Natural killer cell (primary cell): ENCODE measurements around the gene GOLGA8J. TPM values are rescaled to one million over a fixed set of nuclear protein-coding genes. Genes with fewer than 3 reads are reported as not detected.
"Not testable (repeated sequence)": the region's sequence is repeated elsewhere in the genome, so short reads cannot be mapped to it uniquely, and the experiment has no call there.

Experiments
- ATAC-seq, 3 donors: fragments of 150-1000 bp in 2 of 3; fragments of 200-7000 bp in 1 of 3; cut with Tn5 transposase; 1 replicate in 1 of 3; 2 replicates in 2 of 3; pipeline ENCODE4 v1.10.0; 2021; ENCODE audit warnings: mild to moderate bottlenecking in 2 of 3, moderate library complexity in 2 of 3
- DNase-seq, 2 donors: peaks; one replicate each; pipeline versions ENCODE4 v3.0.0 to v3.0.0-alpha.2; 2013 to 2021; ENCODE audit warnings: mixed read lengths in 1 of 2
- H3K27ac ChIP-seq: one replicate; pipeline ENCODE4 v1.5.1; 2013; ENCODE audit warnings: mild to moderate bottlenecking, low read length
- H3K27me3 ChIP-seq: one replicate; pipeline ENCODE4 v1.6.1; 2013; ENCODE audit warnings: low read length; ENCODE audit not compliant: control insufficient read depth, insufficient read depth
- H3K36me3 ChIP-seq: one replicate; pipeline ENCODE4 v1.6.1; 2013; ENCODE audit warnings: low read length; ENCODE audit not compliant: control insufficient read depth, insufficient read depth
- H3K4me1 ChIP-seq: one replicate; pipeline ENCODE4 v1.6.1; 2013; ENCODE audit warnings: low read length; ENCODE audit not compliant: control insufficient read depth, insufficient read depth
- H3K4me3 ChIP-seq: one replicate; pipeline ENCODE4 v1.5.1; 2013; ENCODE audit warnings: low read length
- H3K9me3 ChIP-seq: one replicate; pipeline ENCODE4 v1.6.1; 2013; ENCODE audit warnings: low read length; ENCODE audit not compliant: control insufficient read depth, insufficient read depth
- H3K27ac Mint-ChIP-seq, 2 donors: one replicate each; pipeline ENCODE4 v1.8.0; 2022; ENCODE audit warnings: mild to moderate bottlenecking in 2 of 2, mixed read lengths in 2 of 2, moderate library complexity in 1 of 2
- H3K27me3 Mint-ChIP-seq, 2 donors: one replicate each; pipeline ENCODE4 v1.8.0; 2022; ENCODE audit warnings: low read depth in 2 of 2, mixed read lengths in 2 of 2
- H3K36me3 Mint-ChIP-seq: one replicate; pipeline ENCODE4 v1.8.0; 2022; ENCODE audit warnings: mixed read lengths
- H3K4me1 Mint-ChIP-seq, 2 donors: one replicate each; pipeline ENCODE4 v1.8.0; 2022; ENCODE audit warnings: mixed read lengths in 2 of 2
- H3K4me3 Mint-ChIP-seq: one replicate; pipeline ENCODE4 v1.8.0; 2022; ENCODE audit warnings: mild to moderate bottlenecking, moderate library complexity, mixed read lengths
- H3K9me3 Mint-ChIP-seq, 2 donors: one replicate each; pipeline ENCODE4 v1.8.0; 2022; ENCODE audit warnings: mixed read lengths in 2 of 2
- whole genome bisulfite sequencing: methylation state at CpG from one replicate; pipeline ENCODE4 v1.1.7; 2013; ENCODE audit warnings: missing lambda C conversion rate; ENCODE audit not compliant: insufficient coverage; 5-methylcytosine and 5-hydroxymethylcytosine counted together
- intact Hi-C: fragments of 100-400 bp; cut with micrococcal nuclease; formaldehyde crosslinking; loops from one replicate; pipeline ENCODE4 v1.14.2; 2022
- total RNA-seq, 4 donors: library from RNA; stranded (reverse); fragments of 120-200 nt in 1 of 4; gene quantifications; one replicate each; pipeline versions ENCODE4 v1.2.3 to v1.2.4, GENCODE V29; 2013 to 2022

The GOLGA8J gene
- total RNA-seq, 3 donors from 2014 or later (not counting 1 experiment from before 2014, with no cell fraction given), result 1.2 to 6.0 (median 1.2) TPM

- H3K27ac ChIP-seq, H3K27me3 Mint-ChIP-seq, H3K36me3 ChIP-seq, H3K4me1 Mint-ChIP-seq, H3K9me3 ChIP-seq, DNase-seq, intact Hi-C loops, H3K4me1 ChIP-seq, H3K36me3 Mint-ChIP-seq, H3K27ac Mint-ChIP-seq, H3K9me3 Mint-ChIP-seq, H3K27me3 ChIP-seq: not testable (repeated sequence)
- peak overlapping the region; percentile 28 for H3K4me3 ChIP-seq
- H3K4me3 Mint-ChIP-seq, result peak overlapping the region; percentile 40
- WGBS, result 0% methylated on average over 11 of the region's 42 CpGs
- peak; percentile 68 to 81 (median 71) for ATAC-seq
These were observed 21.3 kb downstream of the GOLGA8J start for GRCh38 chr15:30103941-30104507.

DNA sequence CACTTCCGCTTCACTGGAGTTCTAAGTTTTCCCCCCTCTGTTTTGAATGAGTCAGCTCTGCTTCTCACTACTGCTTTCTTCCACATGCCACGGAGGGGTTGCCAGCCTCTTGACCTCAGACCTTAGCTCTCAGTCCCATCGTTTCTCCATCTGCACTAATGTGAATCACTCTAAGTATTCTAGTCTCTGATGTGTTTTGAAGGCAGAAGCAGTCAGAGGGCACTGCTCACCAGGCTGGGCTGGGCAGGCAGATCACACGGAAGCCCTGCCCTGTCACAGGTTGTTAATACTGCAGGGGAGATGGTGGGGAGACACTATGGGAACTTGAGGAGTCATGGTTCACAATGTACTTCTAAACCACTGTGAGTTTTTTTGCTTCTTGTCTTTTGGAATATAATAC, 27.8 kb downstream of the GOLGA8J start:
- H3K4me1 Mint-ChIP-seq, H3K36me3 ChIP-seq, H3K27me3 ChIP-seq, H3K4me3 ChIP-seq, intact Hi-C loops, H3K9me3 ChIP-seq, ATAC-seq, H3K36me3 Mint-ChIP-seq, DNase-seq, H3K9me3 Mint-ChIP-seq, H3K4me1 ChIP-seq, H3K4me3 Mint-ChIP-seq, H3K27me3 Mint-ChIP-seq, H3K27ac Mint-ChIP-seq, H3K27ac ChIP-seq: not testable (repeated sequence)
- WGBS, result no CpG with 5 or more reads among the region's 4 CpGs

- H3K4me1 Mint-ChIP-seq, H3K36me3 ChIP-seq, ATAC-seq, intact Hi-C loops, H3K27ac Mint-ChIP-seq, H3K27ac ChIP-seq, H3K4me3 ChIP-seq, H3K9me3 Mint-ChIP-seq, H3K9me3 ChIP-seq, H3K4me1 ChIP-seq, H3K4me3 Mint-ChIP-seq, H3K27me3 Mint-ChIP-seq, H3K27me3 ChIP-seq, H3K36me3 Mint-ChIP-seq: not testable (repeated sequence)
- DNase-seq, result peak in 1 of 2 donors; percentile 9
- WGBS, result no CpG with 5 or more reads among the region's 2 CpGs
These were observed 47.3 kb downstream of the GOLGA8J start for GRCh38 chr15:30130066-30130465.

- H3K36me3 ChIP-seq, H3K9me3 ChIP-seq, ATAC-seq, H3K27me3 ChIP-seq, DNase-seq, intact Hi-C loops, H3K4me3 ChIP-seq, H3K4me1 Mint-ChIP-seq, H3K27ac Mint-ChIP-seq, H3K27ac ChIP-seq, H3K4me3 Mint-ChIP-seq, H3K9me3 Mint-ChIP-seq, H3K4me1 ChIP-seq, H3K36me3 Mint-ChIP-seq, H3K27me3 Mint-ChIP-seq: not testable (repeated sequence)
- no CpG with 5 or more reads among the region's 7 CpGs for WGBS
These were observed 52.0 kb downstream of the GOLGA8J start, which contains the start of gene GOLGA8T for GRCh38 chr15:30134751-30135150. GOLGA8T (plus strand) TSS chr15:30135051; CDS start chr15:30135149, 98 bp downstream.

Other genes with a start within 250 kb of the GOLGA8J start
- 1 to 10 TPM; 2.6 to 4.0 (median 3.0) TPM for gene GOLGA8T, start 52.1 kb downstream of the GOLGA8J start, total RNA-seq